ENCODE measurements around the gene FIGLA. TPM values are rescaled to one million over a fixed set of nuclear protein-coding genes. Genes with fewer than 3 reads are reported as not detected.

The FIGLA gene
- total RNA-seq, 1 experiment from 2014 or later: not detected

DNA sequence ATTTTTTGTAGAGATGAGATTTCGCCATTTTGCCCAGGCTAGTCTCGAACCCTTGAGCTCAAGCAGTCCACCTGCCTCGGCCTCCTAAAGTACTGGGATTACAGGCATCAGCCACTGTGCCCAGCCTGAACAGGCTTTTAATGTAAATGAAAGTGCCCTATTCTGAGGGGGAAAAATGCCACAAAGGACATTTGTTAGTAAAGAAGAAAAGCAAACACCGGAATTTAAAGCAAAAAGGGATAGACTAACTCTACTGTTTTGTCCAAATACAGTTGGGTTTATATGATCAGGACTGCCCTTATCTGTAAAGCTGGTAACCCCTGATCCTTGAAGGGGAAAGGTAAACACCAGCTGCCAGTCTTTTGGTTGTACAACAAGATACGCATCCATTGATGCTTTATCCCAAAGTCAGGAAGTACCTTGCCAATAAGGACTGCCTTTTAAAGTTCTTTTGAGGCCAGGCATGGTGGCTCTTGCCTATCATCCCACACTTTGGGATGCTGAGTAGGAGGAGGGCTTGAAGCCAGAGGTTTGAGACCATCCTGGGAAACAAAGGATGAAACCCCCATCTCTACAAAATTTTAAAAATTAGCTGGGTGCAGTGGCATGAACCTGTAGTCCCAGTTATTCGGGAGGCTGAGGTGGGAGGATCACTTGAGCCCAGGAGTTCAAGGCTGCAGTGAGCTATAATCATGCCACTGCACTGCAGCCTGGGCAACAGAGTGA lies 16.8 kb upstream of the FIGLA start:
- H3K27ac Mint-ChIP-seq: no peak overlapping the region
- peaks cover 32% of the 10 kb centered on the region for H3K27me3 Mint-ChIP-seq (ENCODE audit: low read depth)
- ATAC-seq: no peak
- no peak overlapping the region for H3K4me3 Mint-ChIP-seq
- H3K9me3 Mint-ChIP-seq: no peaks in the 10 kb centered on the region
- TF ChIP-seq TP53 (CRISPR knock-in tag; IDR thresholded peaks at IDR 0.05): no peak
- no peak for TF ChIP-seq NFYB (CRISPR knock-in tag; conservative IDR thresholded peaks at IDR 0.05; ENCODE audit: low read depth)
- no peak for TF ChIP-seq NR1H2 (CRISPR knock-in tag; IDR thresholded peaks at IDR 0.05)
- TF ChIP-seq, protein P1, sequence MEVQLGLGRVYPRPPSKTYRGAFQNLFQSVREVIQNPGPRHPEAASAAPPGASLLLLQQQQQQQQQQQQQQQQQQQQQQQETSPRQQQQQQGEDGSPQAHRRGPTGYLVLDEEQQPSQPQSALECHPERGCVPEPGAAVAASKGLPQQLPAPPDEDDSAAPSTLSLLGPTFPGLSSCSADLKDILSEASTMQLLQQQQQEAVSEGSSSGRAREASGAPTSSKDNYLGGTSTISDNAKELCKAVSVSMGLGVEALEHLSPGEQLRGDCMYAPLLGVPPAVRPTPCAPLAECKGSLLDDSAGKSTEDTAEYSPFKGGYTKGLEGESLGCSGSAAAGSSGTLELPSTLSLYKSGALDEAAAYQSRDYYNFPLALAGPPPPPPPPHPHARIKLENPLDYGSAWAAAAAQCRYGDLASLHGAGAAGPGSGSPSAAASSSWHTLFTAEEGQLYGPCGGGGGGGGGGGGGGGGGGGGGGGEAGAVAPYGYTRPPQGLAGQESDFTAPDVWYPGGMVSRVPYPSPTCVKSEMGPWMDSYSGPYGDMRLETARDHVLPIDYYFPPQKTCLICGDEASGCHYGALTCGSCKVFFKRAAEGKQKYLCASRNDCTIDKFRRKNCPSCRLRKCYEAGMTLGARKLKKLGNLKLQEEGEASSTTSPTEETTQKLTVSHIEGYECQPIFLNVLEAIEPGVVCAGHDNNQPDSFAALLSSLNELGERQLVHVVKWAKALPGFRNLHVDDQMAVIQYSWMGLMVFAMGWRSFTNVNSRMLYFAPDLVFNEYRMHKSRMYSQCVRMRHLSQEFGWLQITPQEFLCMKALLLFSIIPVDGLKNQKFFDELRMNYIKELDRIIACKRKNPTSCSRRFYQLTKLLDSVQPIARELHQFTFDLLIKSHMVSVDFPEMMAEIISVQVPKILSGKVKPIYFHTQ (CRISPR knock-in tag; IDR thresholded peaks at IDR 0.05): no peak
- no peak for TF ChIP-seq ZNF219 (CRISPR knock-in tag; IDR thresholded peaks at IDR 0.05; ENCODE audit: borderline replicate concordance)
- TF ChIP-seq, protein P2, sequence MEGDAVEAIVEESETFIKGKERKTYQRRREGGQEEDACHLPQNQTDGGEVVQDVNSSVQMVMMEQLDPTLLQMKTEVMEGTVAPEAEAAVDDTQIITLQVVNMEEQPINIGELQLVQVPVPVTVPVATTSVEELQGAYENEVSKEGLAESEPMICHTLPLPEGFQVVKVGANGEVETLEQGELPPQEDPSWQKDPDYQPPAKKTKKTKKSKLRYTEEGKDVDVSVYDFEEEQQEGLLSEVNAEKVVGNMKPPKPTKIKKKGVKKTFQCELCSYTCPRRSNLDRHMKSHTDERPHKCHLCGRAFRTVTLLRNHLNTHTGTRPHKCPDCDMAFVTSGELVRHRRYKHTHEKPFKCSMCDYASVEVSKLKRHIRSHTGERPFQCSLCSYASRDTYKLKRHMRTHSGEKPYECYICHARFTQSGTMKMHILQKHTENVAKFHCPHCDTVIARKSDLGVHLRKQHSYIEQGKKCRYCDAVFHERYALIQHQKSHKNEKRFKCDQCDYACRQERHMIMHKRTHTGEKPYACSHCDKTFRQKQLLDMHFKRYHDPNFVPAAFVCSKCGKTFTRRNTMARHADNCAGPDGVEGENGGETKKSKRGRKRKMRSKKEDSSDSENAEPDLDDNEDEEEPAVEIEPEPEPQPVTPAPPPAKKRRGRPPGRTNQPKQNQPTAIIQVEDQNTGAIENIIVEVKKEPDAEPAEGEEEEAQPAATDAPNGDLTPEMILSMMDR (IDR thresholded peaks at IDR 0.05): no peak
- H3K4me1 Mint-ChIP-seq: no peaks in the 10 kb centered on the region
- ChIA-PET POLR2A (no interaction called here), CTCF (interaction anchor here (1.0 kb wide), 1 partner anchor 18 kb away, joined by 3 read pairs; no protein-coding TSS in a partner anchor)
- no peaks in the 10 kb centered on the region for H3K36me3 Mint-ChIP-seq
- DNase-seq (ENCODE audit: low spot score): no peak

DNA sequence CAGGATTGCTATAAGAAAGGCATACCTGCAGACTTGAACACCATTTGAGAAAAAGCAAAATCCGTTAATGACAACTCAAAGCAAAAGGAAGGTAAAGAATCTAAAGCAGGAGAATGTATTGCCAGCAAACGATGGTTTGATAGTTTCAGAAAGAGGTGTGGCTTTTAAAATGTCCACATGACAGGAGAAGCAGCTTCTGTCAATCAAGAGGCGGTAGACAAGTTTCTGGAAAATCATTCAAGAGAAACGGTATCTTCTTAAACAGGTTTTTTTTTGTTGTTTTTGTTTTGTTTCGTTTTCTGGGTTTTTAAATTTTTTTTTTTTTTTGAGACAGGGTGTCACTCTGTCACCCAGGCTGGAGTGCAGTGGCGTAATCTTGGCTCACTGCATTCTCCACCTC lies 16.2 kb upstream of the FIGLA start:
- ChIA-PET CTCF (interaction anchor here (0.6 to 1.0 kb wide), 2 partner anchors 17 to 644 kb away, joined by 3 to 4 read pairs; no protein-coding TSS in a partner anchor), POLR2A (no interaction called here)
- DNase-seq (ENCODE audit: low spot score) (no peak), ATAC-seq (no peak)
- peaks cover 32% of the 10 kb centered on the region for H3K27me3 Mint-ChIP-seq (ENCODE audit: low read depth)
- H3K27ac Mint-ChIP-seq: no peak overlapping the region
- no peaks in the 10 kb centered on the region for H3K9me3 Mint-ChIP-seq
- no peaks in the 10 kb centered on the region for H3K4me1 Mint-ChIP-seq
- no peaks in the 10 kb centered on the region for H3K36me3 Mint-ChIP-seq
- no peak overlapping the region for H3K4me3 Mint-ChIP-seq
- TF ChIP-seq MXD4 (CRISPR knock-in tag; IDR thresholded peaks at IDR 0.05; ENCODE audit: borderline replicate concordance): no peak
- TF ChIP-seq, protein P3, sequence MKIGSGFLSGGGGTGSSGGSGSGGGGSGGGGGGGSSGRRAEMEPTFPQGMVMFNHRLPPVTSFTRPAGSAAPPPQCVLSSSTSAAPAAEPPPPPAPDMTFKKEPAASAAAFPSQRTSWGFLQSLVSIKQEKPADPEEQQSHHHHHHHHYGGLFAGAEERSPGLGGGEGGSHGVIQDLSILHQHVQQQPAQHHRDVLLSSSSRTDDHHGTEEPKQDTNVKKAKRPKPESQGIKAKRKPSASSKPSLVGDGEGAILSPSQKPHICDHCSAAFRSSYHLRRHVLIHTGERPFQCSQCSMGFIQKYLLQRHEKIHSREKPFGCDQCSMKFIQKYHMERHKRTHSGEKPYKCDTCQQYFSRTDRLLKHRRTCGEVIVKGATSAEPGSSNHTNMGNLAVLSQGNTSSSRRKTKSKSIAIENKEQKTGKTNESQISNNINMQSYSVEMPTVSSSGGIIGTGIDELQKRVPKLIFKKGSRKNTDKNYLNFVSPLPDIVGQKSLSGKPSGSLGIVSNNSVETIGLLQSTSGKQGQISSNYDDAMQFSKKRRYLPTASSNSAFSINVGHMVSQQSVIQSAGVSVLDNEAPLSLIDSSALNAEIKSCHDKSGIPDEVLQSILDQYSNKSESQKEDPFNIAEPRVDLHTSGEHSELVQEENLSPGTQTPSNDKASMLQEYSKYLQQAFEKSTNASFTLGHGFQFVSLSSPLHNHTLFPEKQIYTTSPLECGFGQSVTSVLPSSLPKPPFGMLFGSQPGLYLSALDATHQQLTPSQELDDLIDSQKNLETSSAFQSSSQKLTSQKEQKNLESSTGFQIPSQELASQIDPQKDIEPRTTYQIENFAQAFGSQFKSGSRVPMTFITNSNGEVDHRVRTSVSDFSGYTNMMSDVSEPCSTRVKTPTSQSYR (CRISPR knock-in tag; IDR thresholded peaks at IDR 0.05): no peak
- TF ChIP-seq, protein P4, sequence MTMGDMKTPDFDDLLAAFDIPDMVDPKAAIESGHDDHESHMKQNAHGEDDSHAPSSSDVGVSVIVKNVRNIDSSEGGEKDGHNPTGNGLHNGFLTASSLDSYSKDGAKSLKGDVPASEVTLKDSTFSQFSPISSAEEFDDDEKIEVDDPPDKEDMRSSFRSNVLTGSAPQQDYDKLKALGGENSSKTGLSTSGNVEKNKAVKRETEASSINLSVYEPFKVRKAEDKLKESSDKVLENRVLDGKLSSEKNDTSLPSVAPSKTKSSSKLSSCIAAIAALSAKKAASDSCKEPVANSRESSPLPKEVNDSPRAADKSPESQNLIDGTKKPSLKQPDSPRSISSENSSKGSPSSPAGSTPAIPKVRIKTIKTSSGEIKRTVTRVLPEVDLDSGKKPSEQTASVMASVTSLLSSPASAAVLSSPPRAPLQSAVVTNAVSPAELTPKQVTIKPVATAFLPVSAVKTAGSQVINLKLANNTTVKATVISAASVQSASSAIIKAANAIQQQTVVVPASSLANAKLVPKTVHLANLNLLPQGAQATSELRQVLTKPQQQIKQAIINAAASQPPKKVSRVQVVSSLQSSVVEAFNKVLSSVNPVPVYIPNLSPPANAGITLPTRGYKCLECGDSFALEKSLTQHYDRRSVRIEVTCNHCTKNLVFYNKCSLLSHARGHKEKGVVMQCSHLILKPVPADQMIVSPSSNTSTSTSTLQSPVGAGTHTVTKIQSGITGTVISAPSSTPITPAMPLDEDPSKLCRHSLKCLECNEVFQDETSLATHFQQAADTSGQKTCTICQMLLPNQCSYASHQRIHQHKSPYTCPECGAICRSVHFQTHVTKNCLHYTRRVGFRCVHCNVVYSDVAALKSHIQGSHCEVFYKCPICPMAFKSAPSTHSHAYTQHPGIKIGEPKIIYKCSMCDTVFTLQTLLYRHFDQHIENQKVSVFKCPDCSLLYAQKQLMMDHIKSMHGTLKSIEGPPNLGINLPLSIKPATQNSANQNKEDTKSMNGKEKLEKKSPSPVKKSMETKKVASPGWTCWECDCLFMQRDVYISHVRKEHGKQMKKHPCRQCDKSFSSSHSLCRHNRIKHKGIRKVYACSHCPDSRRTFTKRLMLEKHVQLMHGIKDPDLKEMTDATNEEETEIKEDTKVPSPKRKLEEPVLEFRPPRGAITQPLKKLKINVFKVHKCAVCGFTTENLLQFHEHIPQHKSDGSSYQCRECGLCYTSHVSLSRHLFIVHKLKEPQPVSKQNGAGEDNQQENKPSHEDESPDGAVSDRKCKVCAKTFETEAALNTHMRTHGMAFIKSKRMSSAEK (CRISPR knock-in tag; IDR thresholded peaks at IDR 0.05; ENCODE audit: borderline replicate concordance): no peak
- no peak for TF ChIP-seq ZNF416 (CRISPR knock-in tag; IDR thresholded peaks at IDR 0.05)
- no peak for TF ChIP-seq ZNF671 (CRISPR knock-in tag; IDR thresholded peaks at IDR 0.05)
- TF ChIP-seq SMAD4 (CRISPR knock-in tag; IDR thresholded peaks at IDR 0.05): no peak
- no peak for TF ChIP-seq ZNF423 (CRISPR knock-in tag; IDR thresholded peaks at IDR 0.05)
- TF ChIP-seq, protein P5, sequence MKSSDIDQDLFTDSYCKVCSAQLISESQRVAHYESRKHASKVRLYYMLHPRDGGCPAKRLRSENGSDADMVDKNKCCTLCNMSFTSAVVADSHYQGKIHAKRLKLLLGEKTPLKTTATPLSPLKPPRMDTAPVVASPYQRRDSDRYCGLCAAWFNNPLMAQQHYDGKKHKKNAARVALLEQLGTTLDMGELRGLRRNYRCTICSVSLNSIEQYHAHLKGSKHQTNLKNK (CRISPR knock-in tag; IDR thresholded peaks at IDR 0.05): no peak
- TF ChIP-seq, protein P6, sequence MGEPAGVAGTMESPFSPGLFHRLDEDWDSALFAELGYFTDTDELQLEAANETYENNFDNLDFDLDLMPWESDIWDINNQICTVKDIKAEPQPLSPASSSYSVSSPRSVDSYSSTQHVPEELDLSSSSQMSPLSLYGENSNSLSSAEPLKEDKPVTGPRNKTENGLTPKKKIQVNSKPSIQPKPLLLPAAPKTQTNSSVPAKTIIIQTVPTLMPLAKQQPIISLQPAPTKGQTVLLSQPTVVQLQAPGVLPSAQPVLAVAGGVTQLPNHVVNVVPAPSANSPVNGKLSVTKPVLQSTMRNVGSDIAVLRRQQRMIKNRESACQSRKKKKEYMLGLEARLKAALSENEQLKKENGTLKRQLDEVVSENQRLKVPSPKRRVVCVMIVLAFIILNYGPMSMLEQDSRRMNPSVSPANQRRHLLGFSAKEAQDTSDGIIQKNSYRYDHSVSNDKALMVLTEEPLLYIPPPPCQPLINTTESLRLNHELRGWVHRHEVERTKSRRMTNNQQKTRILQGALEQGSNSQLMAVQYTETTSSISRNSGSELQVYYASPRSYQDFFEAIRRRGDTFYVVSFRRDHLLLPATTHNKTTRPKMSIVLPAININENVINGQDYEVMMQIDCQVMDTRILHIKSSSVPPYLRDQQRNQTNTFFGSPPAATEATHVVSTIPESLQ (CRISPR knock-in tag; IDR thresholded peaks at IDR 0.05): no peak
- no peak for TF ChIP-seq PRRX2 (CRISPR knock-in tag; IDR thresholded peaks at IDR 0.05)
- TF ChIP-seq JAZF1 (CRISPR knock-in tag; IDR thresholded peaks at IDR 0.05): no peak

All from WTC11 (cell line).